IPS DF 6.9 (cell line): Measurements from ENCODE around the gene ARIH1.
"Not testable (repeated sequence)": the region's sequence is repeated elsewhere in the genome, so short reads cannot be mapped to it uniquely, and the experiment has no call there.

Source experiments
- DNase-seq: peaks from one replicate; pipeline ENCODE4 v3.0.0-alpha.2; 2013; ENCODE audit warnings: low read depth, low spot score
- H3K27ac ChIP-seq: one replicate; pipeline ENCODE4 v1.5.1; 2013; ENCODE audit warnings: low read length, control low read depth
- H3K27me3 ChIP-seq: 2 replicates; pipeline ENCODE4 v1.6.1; 2013; ENCODE audit warnings: mild to moderate bottlenecking, low read length; ENCODE audit not compliant: control insufficient read depth, insufficient read depth
- H3K36me3 ChIP-seq: 2 replicates; pipeline ENCODE4 v1.6.1; 2013; ENCODE audit warnings: low read length; ENCODE audit not compliant: control insufficient read depth, insufficient read depth
- H3K4me1 ChIP-seq: 2 replicates; pipeline ENCODE4 v1.6.1; 2013; ENCODE audit warnings: low read length; ENCODE audit not compliant: control insufficient read depth, insufficient read depth
- H3K4me3 ChIP-seq: 2 replicates; pipeline ENCODE4 v1.5.1; 2013; ENCODE audit warnings: mild to moderate bottlenecking, low read length
- H3K9me3 ChIP-seq: 2 replicates; pipeline ENCODE4 v1.6.1; 2013; ENCODE audit warnings: low read length, inconsistent platforms; ENCODE audit not compliant: control insufficient read depth, insufficient read depth
- WGBS: extraction: QIAGEN DNeasy Blood & Tissue Kit; methylation state at CpG from one replicate; pipeline ENCODE4 v1.1.7; 2013; ENCODE audit warnings: mixed read lengths, missing lambda C conversion rate; ENCODE audit not compliant: insufficient read length, insufficient coverage; 5-methylcytosine and 5-hydroxymethylcytosine counted together

Gene ARIH1, protein sequence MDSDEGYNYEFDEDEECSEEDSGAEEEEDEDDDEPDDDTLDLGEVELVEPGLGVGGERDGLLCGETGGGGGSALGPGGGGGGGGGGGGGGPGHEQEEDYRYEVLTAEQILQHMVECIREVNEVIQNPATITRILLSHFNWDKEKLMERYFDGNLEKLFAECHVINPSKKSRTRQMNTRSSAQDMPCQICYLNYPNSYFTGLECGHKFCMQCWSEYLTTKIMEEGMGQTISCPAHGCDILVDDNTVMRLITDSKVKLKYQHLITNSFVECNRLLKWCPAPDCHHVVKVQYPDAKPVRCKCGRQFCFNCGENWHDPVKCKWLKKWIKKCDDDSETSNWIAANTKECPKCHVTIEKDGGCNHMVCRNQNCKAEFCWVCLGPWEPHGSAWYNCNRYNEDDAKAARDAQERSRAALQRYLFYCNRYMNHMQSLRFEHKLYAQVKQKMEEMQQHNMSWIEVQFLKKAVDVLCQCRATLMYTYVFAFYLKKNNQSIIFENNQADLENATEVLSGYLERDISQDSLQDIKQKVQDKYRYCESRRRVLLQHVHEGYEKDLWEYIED

DNA sequence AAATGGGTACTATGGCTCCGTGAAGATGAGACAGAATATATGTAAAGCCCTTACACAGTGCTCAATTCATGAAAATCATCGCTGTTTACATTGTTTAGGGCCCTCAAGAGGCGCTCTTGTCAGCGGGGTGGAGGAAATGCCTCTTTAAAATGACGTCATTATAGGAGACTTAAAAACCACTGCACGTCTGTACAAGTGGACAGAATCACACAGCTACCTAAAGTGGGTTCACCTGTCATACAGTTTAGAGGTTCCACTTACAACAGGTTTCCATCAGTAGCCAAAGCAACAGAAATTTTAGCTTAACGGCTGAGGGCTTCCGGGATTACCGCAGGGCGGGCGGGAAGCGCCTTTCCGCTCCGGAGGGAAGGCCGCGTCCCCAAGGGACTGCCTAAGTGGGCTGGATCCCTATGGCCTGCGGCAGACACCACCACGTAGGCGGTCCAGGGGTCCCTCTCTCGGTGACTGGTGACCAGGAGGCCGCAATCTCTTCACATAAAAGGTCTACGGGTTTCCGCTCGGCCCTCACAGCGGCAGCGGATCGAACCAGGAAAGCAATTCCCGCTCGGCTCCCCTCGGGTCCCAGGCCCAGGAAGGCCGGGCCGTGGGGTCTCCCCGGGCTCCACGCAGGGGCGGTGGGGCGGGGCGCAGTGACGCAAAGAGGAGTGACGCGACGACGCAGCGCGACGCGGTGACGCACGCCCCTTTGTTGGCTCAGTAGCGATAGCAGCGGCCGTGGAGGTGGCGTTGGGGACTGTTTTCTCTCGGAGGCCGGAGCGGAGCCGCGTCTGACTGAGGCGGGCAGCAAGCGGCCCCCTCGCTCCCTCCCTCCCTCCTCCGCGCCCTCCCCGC lies at the start of gene ARIH1:
Gene ARIH1, plus strand, starts transcription at position 717 of the 852 bp plus-strand sequence. CDS start 310 bp downstream, outside the sequence.
- no peaks in the 10 kb centered on the region for H3K9me3 ChIP-seq
- H3K4me1 ChIP-seq: no peaks in the 10 kb centered on the region
- WGBS: no CpG with 5 or more reads among the region's 63 CpGs
- H3K36me3 ChIP-seq: no peaks in the 10 kb centered on the region; the same call in 1 of the 2 replicates
- no peak within 1 kb of the TSS for H3K27ac ChIP-seq
- peak; percentile 88 for DNase-seq
- H3K4me3 ChIP-seq: peak within 1 kb of the TSS; percentile 92
- no peaks in the 10 kb centered on the region for H3K27me3 ChIP-seq

DNA sequence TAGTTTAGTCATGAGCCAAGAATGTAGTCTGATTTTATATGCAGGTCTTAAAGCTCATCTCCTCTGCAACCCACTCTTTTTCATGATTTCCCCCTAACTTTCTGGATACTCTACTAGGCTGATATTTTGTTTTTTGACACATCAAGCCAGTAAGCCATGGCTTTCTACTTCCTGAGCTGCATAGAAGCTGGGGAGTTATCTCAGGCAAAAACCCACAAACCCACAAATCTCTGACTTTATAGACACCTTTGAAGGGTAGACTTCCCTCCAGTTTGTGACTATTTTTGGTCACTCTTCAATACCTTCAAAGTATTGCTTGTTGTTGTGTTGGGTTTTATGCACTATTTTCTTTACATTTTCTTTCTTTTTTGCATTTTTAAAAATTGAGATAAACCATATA lies 47.4 kb upstream of the ARIH1 start:
- Histone ChIP-seq H3K36me3 (no peaks in the 10 kb centered on the region), H3K27ac (no peak overlapping the region), H3K9me3 (no peaks in the 10 kb centered on the region), H3K4me3 (no peak overlapping the region), H3K4me1 (no peaks in the 10 kb centered on the region), H3K27me3 (no peaks in the 10 kb centered on the region)
- DNase-seq: no peak

- Histone ChIP-seq H3K4me1 (no peaks in the 10 kb centered on the region), H3K4me3 (no peak overlapping the region), H3K36me3 (no peaks in the 10 kb centered on the region), H3K9me3 (no peaks in the 10 kb centered on the region), H3K27ac (no peak overlapping the region), H3K27me3 (no peaks in the 10 kb centered on the region)
- no CpG with 5 or more reads among the region's 1 CpG for WGBS
- no peak for DNase-seq
These were observed 36.3 kb upstream of the ARIH1 start for GRCh38 chr15:72437650-72438316.

DNA sequence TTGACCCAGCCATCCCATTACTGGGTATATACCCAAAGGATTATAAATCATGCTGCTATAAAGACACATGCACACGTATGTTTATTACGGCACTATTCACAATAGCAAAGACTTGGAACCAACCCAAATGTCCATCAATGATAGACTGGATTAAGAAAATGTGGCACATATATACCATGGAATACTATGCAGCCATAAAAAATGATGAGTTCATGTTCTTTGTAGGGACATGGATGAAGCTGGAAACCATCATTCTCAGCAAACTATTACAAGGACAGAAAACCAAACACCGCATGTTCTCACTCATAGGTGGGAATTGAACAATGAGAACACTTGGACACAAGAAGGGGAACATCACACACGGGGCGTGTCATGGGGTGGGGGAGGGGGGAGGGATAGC lies 31.3 kb upstream of the ARIH1 start:
- not testable (repeated sequence) for H3K36me3 ChIP-seq, DNase-seq, H3K4me1 ChIP-seq, H3K4me3 ChIP-seq, H3K9me3 ChIP-seq, H3K27ac ChIP-seq, H3K27me3 ChIP-seq
- WGBS: no CpG with 5 or more reads among the region's 5 CpGs

GRCh38 chr15:72445426-72445825 lies 28.7 kb upstream of the ARIH1 start:
- Histone ChIP-seq H3K27ac (no peak overlapping the region), H3K4me1 (no peaks in the 10 kb centered on the region), H3K4me3 (no peak overlapping the region), H3K27me3 (no peaks in the 10 kb centered on the region), H3K9me3 (no peaks in the 10 kb centered on the region), H3K36me3 (no peaks in the 10 kb centered on the region)
- WGBS: no CpG with 5 or more reads among the region's 1 CpG
- no peak for DNase-seq

GRCh38 chr15:72450805-72451204 lies 23.3 kb upstream of the ARIH1 start:
- Histone ChIP-seq H3K27ac (no peak overlapping the region), H3K4me1 (no peaks in the 10 kb centered on the region), H3K4me3 (no peak overlapping the region), H3K27me3 (no peaks in the 10 kb centered on the region), H3K36me3 (no peaks in the 10 kb centered on the region), H3K9me3 (no peaks in the 10 kb centered on the region)
- whole genome bisulfite sequencing: no CpG with 5 or more reads among the region's 6 CpGs
- DNase-seq: no peak

- Histone ChIP-seq H3K36me3 (no peaks in the 10 kb centered on the region), H3K4me1 (no peaks in the 10 kb centered on the region), H3K4me3 (no peak overlapping the region), H3K9me3 (no peaks in the 10 kb centered on the region), H3K27ac (no peak overlapping the region), H3K27me3 (no peaks in the 10 kb centered on the region)
- WGBS: no CpG with 5 or more reads among the region's 9 CpGs
- no peak for DNase-seq
These were observed 22.9 kb upstream of the ARIH1 start for GRCh38 chr15:72451224-72451623.

GRCh38 chr15:72456684-72457083 lies 17.4 kb upstream of the ARIH1 start:
- Histone ChIP-seq H3K4me3 (no peak overlapping the region), H3K4me1 (no peaks in the 10 kb centered on the region), H3K27me3 (no peaks in the 10 kb centered on the region), H3K36me3 (no peaks in the 10 kb centered on the region), H3K9me3 (no peaks in the 10 kb centered on the region), H3K27ac (no peak overlapping the region)
- no CpG with 5 or more reads among the region's 7 CpGs for WGBS
- DNase-seq: no peak

- WGBS: no CpG with 5 or more reads among the region's 3 CpGs
- Histone ChIP-seq H3K9me3 (no peaks in the 10 kb centered on the region), H3K4me1 (no peaks in the 10 kb centered on the region), H3K36me3 (no peaks in the 10 kb centered on the region), H3K27me3 (no peaks in the 10 kb centered on the region), H3K27ac (no peak overlapping the region), H3K4me3 (no peak overlapping the region)
- DNase-seq: no peak
These were observed 13.7 kb upstream of the ARIH1 start for GRCh38 chr15:72460402-72460801.

DNA sequence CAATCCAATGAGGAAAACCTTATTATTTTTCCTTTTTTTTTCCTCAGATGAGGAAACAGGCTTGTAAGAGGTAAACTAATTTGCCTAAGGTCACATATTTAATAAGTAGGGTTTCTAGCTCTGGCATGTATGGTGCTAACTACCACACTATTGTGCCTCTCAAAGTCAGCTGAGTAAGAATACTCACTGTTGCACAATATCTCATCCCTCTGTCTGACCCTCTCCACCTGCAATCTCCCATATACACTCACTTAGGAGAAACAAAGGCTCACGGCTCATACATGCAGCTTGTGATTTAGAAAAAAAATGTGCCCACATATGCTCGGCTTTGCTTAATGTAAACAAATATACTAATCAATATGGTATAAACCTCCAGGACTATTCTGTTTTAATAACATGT lies 10.4 kb upstream of the ARIH1 start:
- DNase-seq: no peak
- no peak overlapping the region for H3K4me3 ChIP-seq
- no peak overlapping the region for H3K27ac ChIP-seq
- whole genome bisulfite sequencing: no CpG with 5 or more reads among the region's 2 CpGs
- H3K27me3 ChIP-seq: no peaks in the 10 kb centered on the region
- H3K9me3 ChIP-seq: no peaks in the 10 kb centered on the region
- no peaks in the 10 kb centered on the region for H3K4me1 ChIP-seq
- H3K36me3 ChIP-seq: no peaks in the 10 kb centered on the region
